H9 (cell line): ENCODE results near the gene CDKN2B. TPM values are rescaled to one million over a fixed set of nuclear protein-coding genes. Genes with fewer than 3 reads are reported as not detected.

ENCODE experiments used
- DNase-seq: peaks from one replicate; pipeline ENCODE4 v3.0.0-alpha.2; 2017
- H2AFZ ChIP-seq: one replicate; pipeline ENCODE4 v1.6.1; 2013; ENCODE audit warnings: mild to moderate bottlenecking, low read length, control low read depth, moderate library complexity
- H2AK5ac ChIP-seq: 2 replicates; pipeline ENCODE4 v1.6.1; 2013; ENCODE audit warnings: low read length, control low read depth, mixed read lengths; ENCODE audit not compliant: insufficient read length
- H2BK120ac ChIP-seq: one replicate; pipeline ENCODE4 v1.6.1; 2013; ENCODE audit warnings: low read depth, mild to moderate bottlenecking, low read length, control low read depth, inconsistent platforms; ENCODE audit not compliant: poor library complexity, severe bottlenecking
- H2BK12ac ChIP-seq: 2 replicates; pipeline ENCODE4 v1.6.1; 2013; ENCODE audit warnings: low read length, control low read depth, mixed read lengths, low read depth; ENCODE audit not compliant: insufficient read length
- H2BK15ac ChIP-seq: 2 replicates; pipeline ENCODE4 v1.6.1; 2013; ENCODE audit warnings: low read depth, low read length, control low read depth
- H2BK20ac ChIP-seq: one replicate; pipeline ENCODE4 v1.6.1; 2013; ENCODE audit warnings: low read depth, mild to moderate bottlenecking, low read length, control low read depth, inconsistent platforms; ENCODE audit not compliant: poor library complexity, severe bottlenecking
- H2BK5ac ChIP-seq: 2 replicates; pipeline ENCODE4 v1.6.1; 2013; ENCODE audit warnings: low read length, control low read depth, mixed read lengths; ENCODE audit not compliant: insufficient read length
- H3K14ac ChIP-seq: 2 replicates; pipeline ENCODE4 v1.6.1; 2013; ENCODE audit warnings: low read length, control low read depth; ENCODE audit not compliant: insufficient read depth
- H3K18ac ChIP-seq: 2 replicates; pipeline ENCODE4 v1.6.1; 2013; ENCODE audit warnings: low read depth, mild to moderate bottlenecking, mixed read lengths, low read length, control low read depth; ENCODE audit not compliant: insufficient read length
- H3K23ac ChIP-seq: 2 replicates; pipeline ENCODE4 v1.6.1; 2013; ENCODE audit warnings: low read length, control low read depth, mixed read lengths, low read depth; ENCODE audit not compliant: insufficient read length
- H3K23me2 ChIP-seq: 2 replicates; pipeline ENCODE4 v1.6.1; 2013; ENCODE audit warnings: low read depth, mild to moderate bottlenecking, mixed read lengths, low read length, control low read depth; ENCODE audit not compliant: insufficient read length, poor library complexity, severe bottlenecking
- H3K27ac ChIP-seq: 2 replicates; pipeline ENCODE4 v1.5.1; 2013; ENCODE audit warnings: low read length, control low read depth, mixed read lengths, low read depth; ENCODE audit not compliant: insufficient read length
- H3K27me3 ChIP-seq: 2 replicates; pipeline ENCODE4 v1.6.1; 2013; ENCODE audit warnings: low read length, control low read depth, inconsistent platforms; ENCODE audit not compliant: insufficient read depth
- H3K4ac ChIP-seq: 2 replicates; pipeline ENCODE4 v1.6.1; 2013; ENCODE audit warnings: low read depth, mild to moderate bottlenecking, control low read depth, inconsistent platforms, low read length, moderate library complexity
- H3K4me1 ChIP-seq: 2 replicates; pipeline ENCODE4 v1.6.1; 2013; ENCODE audit warnings: low read length, control low read depth, inconsistent platforms; ENCODE audit not compliant: insufficient read depth
- H3K4me2 ChIP-seq: 2 replicates; pipeline ENCODE4 v1.6.1; 2013; ENCODE audit warnings: low read length, control low read depth, mixed read lengths; ENCODE audit not compliant: insufficient read length, insufficient read depth
- H3K56ac ChIP-seq: 2 replicates; pipeline ENCODE4 v1.6.1; 2013; ENCODE audit warnings: low read depth, mild to moderate bottlenecking, mixed read lengths, low read length, control low read depth; ENCODE audit not compliant: insufficient read length
- H3K79me1 ChIP-seq: 2 replicates; pipeline ENCODE4 v1.6.1; 2013; ENCODE audit warnings: low read depth, mild to moderate bottlenecking, moderate library complexity, low read length, control low read depth, inconsistent platforms; ENCODE audit not compliant: insufficient read depth, poor library complexity, severe bottlenecking
- H3K79me2 ChIP-seq: 2 replicates; pipeline ENCODE4 v1.6.1; 2013; ENCODE audit warnings: low read length, control low read depth, inconsistent platforms; ENCODE audit not compliant: insufficient read depth
- H3K9ac ChIP-seq: 2 replicates; pipeline ENCODE4 v1.6.1; 2013; ENCODE audit warnings: low read length, control low read depth, mixed read lengths; ENCODE audit not compliant: insufficient read length; ENCODE audit errors: extremely low read depth
- H3K9me3 ChIP-seq: one replicate; pipeline ENCODE4 v1.6.1; 2013; ENCODE audit warnings: low read depth, low read length, inconsistent platforms; ENCODE audit not compliant: control insufficient read depth
- H3T11ph ChIP-seq: one replicate; pipeline ENCODE4 v1.6.1; 2013; ENCODE audit warnings: mild to moderate bottlenecking, low read length, control low read depth, inconsistent platforms
- H4K20me1 ChIP-seq: one replicate; pipeline ENCODE4 v1.6.1; 2013; ENCODE audit not compliant: control insufficient read depth, insufficient read length, insufficient read depth
- H4K5ac ChIP-seq: 2 replicates; pipeline ENCODE4 v1.6.1; 2013; ENCODE audit warnings: low read depth, mild to moderate bottlenecking, mixed read lengths, low read length, control low read depth; ENCODE audit not compliant: insufficient read length
- H4K8ac ChIP-seq: replicated peaks from 2 replicates; pipeline ENCODE4 v1.6.1; 2013; ENCODE audit warnings: low read length, control low read depth, mixed read lengths, low read depth; ENCODE audit not compliant: insufficient read length
- H4K91ac ChIP-seq: 2 replicates; pipeline ENCODE4 v1.6.1; 2013; ENCODE audit warnings: low read depth, mild to moderate bottlenecking, moderate library complexity, mixed read lengths, low read length, control low read depth; ENCODE audit not compliant: insufficient read length
- H3K27ac Mint-ChIP-seq, 3 experiments: 2 replicates in 2 of 3; 3 replicates in 1 of 3; pipeline ENCODE4 v1.8.0; 2020 to 2021; ENCODE audit warnings: mixed read lengths in 3 of 3, mild to moderate bottlenecking in 1 of 3, moderate library complexity in 1 of 3
- H3K27me3 Mint-ChIP-seq: 2 replicates; pipeline ENCODE4 v1.8.0; 2021; ENCODE audit warnings: low read depth, mild to moderate bottlenecking, moderate library complexity, mixed read lengths
- H3K36me3 Mint-ChIP-seq, 3 experiments: 2 replicates in 2 of 3; 3 replicates in 1 of 3; pipeline ENCODE4 v1.8.0; 2020 to 2021; ENCODE audit warnings: low read depth in 3 of 3, mixed read lengths in 3 of 3; ENCODE audit not compliant: insufficient read depth in 1 of 3
- H3K4me1 Mint-ChIP-seq, 2 experiments: 2 replicates each; pipeline ENCODE4 v1.8.0; 2020; ENCODE audit warnings: mixed read lengths in 2 of 2
- H3K4me3 Mint-ChIP-seq, 2 experiments: 2 replicates in 1 of 2; 3 replicates in 1 of 2; pipeline ENCODE4 v1.8.0; 2020 to 2021; ENCODE audit warnings: mild to moderate bottlenecking in 2 of 2, mixed read lengths in 2 of 2, moderate library complexity in 1 of 2
- H3K9me3 Mint-ChIP-seq, 2 experiments: 2 replicates in 1 of 2; 3 replicates in 1 of 2; pipeline ENCODE4 v1.8.0; 2020; ENCODE audit warnings: mild to moderate bottlenecking in 2 of 2, mixed read lengths in 2 of 2, moderate library complexity in 1 of 2
- WGBS: extraction: QIAGEN DNeasy Blood & Tissue Kit; methylation state at CpG from one replicate; pipeline ENCODE4 v1.1.7; 2013; ENCODE audit warnings: missing lambda C conversion rate, low lambda C conversion rate, mixed read lengths; ENCODE audit not compliant: insufficient read length; ENCODE audit errors: extremely low coverage; 5-methylcytosine and 5-hydroxymethylcytosine counted together
- total RNA-seq: library from RNA; stranded (reverse); gene quantifications from 2 replicates; pipeline ENCODE4 v1.2.1, GENCODE V29; 2021
- TF ChIP-seq, protein P1 (sequence below): fragments of 200-600 bp; sonication (generic); conservative IDR thresholded peaks from 3 replicates; pipeline ENCODE4 v1.8.0; 2021; ENCODE audit warnings: antibody characterized with exemption, mild to moderate bottlenecking

CDKN2B gene
- total RNA-seq, 1 experiment from 2014 or later: 0.13 TPM

DNA sequence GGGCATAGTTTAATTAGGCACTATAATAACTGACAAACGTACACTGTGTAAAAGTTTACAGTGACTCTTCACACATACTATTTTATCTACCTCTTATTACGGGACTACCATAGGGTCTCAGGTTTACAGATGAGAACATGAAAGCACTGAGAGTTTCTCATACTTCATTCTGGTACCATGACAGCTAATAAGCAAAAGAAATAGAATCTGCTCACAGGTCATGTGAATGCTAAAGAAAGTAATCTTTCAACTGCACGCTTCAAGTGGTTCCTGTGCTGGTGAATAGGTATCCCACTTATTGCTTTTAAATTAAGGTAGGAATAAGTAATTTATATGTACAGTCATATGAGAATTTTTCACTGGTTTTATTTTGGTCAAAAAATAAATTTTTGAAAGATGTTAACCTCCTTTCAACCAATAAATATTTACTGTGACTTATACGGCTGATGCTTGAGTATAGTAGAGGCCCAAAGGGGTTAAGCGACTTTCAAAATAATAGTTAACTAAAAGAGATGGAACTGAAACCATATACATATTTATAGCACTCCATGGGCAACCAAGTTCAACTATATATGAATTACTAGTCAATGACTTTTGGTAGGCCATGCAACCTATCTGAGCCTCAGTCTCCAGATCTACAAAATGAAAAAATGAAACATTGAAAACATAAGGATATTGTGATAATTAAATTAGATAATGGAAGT lies 23.0 kb downstream of the CDKN2B start:
- TF ChIP-seq, protein P1, sequence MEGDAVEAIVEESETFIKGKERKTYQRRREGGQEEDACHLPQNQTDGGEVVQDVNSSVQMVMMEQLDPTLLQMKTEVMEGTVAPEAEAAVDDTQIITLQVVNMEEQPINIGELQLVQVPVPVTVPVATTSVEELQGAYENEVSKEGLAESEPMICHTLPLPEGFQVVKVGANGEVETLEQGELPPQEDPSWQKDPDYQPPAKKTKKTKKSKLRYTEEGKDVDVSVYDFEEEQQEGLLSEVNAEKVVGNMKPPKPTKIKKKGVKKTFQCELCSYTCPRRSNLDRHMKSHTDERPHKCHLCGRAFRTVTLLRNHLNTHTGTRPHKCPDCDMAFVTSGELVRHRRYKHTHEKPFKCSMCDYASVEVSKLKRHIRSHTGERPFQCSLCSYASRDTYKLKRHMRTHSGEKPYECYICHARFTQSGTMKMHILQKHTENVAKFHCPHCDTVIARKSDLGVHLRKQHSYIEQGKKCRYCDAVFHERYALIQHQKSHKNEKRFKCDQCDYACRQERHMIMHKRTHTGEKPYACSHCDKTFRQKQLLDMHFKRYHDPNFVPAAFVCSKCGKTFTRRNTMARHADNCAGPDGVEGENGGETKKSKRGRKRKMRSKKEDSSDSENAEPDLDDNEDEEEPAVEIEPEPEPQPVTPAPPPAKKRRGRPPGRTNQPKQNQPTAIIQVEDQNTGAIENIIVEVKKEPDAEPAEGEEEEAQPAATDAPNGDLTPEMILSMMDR: no peak
- Histone ChIP-seq H4K20me1 (no peaks in the 10 kb centered on the region), H3K27me3 (peaks cover 40% of the 10 kb centered on the region), H3K23ac (no peak overlapping the region), H3K9ac (no peak overlapping the region), H4K91ac (no peak overlapping the region), H2BK20ac (no peak overlapping the region), H2BK120ac (no peak overlapping the region), H3K14ac (no peak overlapping the region), H2BK12ac (no peak overlapping the region), H3K27ac (no peak overlapping the region), H2AFZ (no peak overlapping the region), H2BK5ac (no peak overlapping the region), H4K8ac (no peak overlapping the region), H3K56ac (no peak overlapping the region), H2BK15ac (no peak overlapping the region), H3K18ac (no peak overlapping the region), H3K4ac (no peak overlapping the region), H3K23me2 (peaks cover 6% of the 10 kb centered on the region), H3K79me2 (no peaks in the 10 kb centered on the region), H3K4me1 (peaks cover 2% of the 10 kb centered on the region; the same call in 1 of the 2 replicates), H3T11ph (no peak overlapping the region), H2AK5ac (no peak overlapping the region), H3K79me1 (no peaks in the 10 kb centered on the region), H4K5ac (no peak overlapping the region), H3K9me3 (no peaks in the 10 kb centered on the region), H3K4me2 (no peak overlapping the region)
- WGBS: no CpG with 5 or more reads among the region's 5 CpGs
- peaks cover 0 to 2% of the 10 kb centered on the region in 2 experiments; a peak in 2 of 5 replicates for H3K9me3 Mint-ChIP-seq
- no peak for DNase-seq
- H3K4me3 Mint-ChIP-seq: no peak overlapping the region
- H3K36me3 Mint-ChIP-seq: no peaks in the 10 kb centered on the region
- peaks cover 99% of the 10 kb centered on the region for H3K27me3 Mint-ChIP-seq
- H3K4me1 Mint-ChIP-seq: peaks cover 7 to 20% of the 10 kb centered on the region in 2 experiments
- no peak overlapping the region for H3K27ac Mint-ChIP-seq
